Dermis microvascular lymphatic vessel endothelial cell (primary cell): ENCODE measurements around the gene RPTOR. TPM values are rescaled to one million over a fixed set of nuclear protein-coding genes. Genes with fewer than 3 reads are reported as not detected.

ENCODE experiments used
- DNase-seq, 2 donors: peaks; one replicate each; pipeline versions ENCODE4 v3.0.0 to v3.0.0-alpha.2; 2010; ENCODE audit warnings: low read depth in 2 of 2
- total RNA-seq: library from RNA; depleted of rRNA; stranded (reverse); fragments of >200 nt; gene quantifications from 2 replicates; pipeline ENCODE4 v1.2.1, GENCODE V29; 2014

RPTOR gene
- total RNA-seq, 1 donor from 2014 or later, result 10.5 TPM

GRCh38 chr17:80859002-80859941 is 314.6 kb downstream of the RPTOR start:
- peak in 1 of 2 donors; percentile 85 for DNase-seq

GRCh38 chr17:80860101-80860671 is 315.5 kb downstream of the RPTOR start:
- DNase-seq, result no peak

- no peak for DNase-seq
Observed at GRCh38 chr17:80860703-80861417, 316.2 kb downstream of the RPTOR start.

GRCh38 chr17:80861418-80861815 is 316.8 kb downstream of the RPTOR start:
- no peak for DNase-seq

- peak in 1 of 2 donors; percentile 44 for DNase-seq
Observed at GRCh38 chr17:80861892-80862291, 317.3 kb downstream of the RPTOR start.

- DNase-seq, result no peak
Observed at GRCh38 chr17:80862481-80862961, 317.9 kb downstream of the RPTOR start.

GRCh38 chr17:80862978-80863377 is 318.3 kb downstream of the RPTOR start:
- DNase-seq, result no peak

GRCh38 chr17:80863626-80864025 is 319.0 kb downstream of the RPTOR start:
- no peak for DNase-seq

- DNase-seq, result no peak
Observed at GRCh38 chr17:80864751-80865150, 320.1 kb downstream of the RPTOR start.

GRCh38 chr17:80866050-80866793 is 321.6 kb downstream of the RPTOR start:
- DNase-seq, result peak; percentile 56 to 78

- no peak for DNase-seq
Observed at GRCh38 chr17:80868022-80868609, 323.5 kb downstream of the RPTOR start.

GRCh38 chr17:80869481-80870145 is 325.0 kb downstream of the RPTOR start:
- no peak for DNase-seq

GRCh38 chr17:80870401-80870800 is 325.8 kb downstream of the RPTOR start:
- peak; percentile 38 to 42 for DNase-seq

- no peak for DNase-seq
Observed at GRCh38 chr17:80871341-80871740, 326.7 kb downstream of the RPTOR start.

GRCh38 chr17:80872001-80872500 is 327.4 kb downstream of the RPTOR start:
- no peak for DNase-seq

- DNase-seq, result no peak
Observed at GRCh38 chr17:80872501-80873306, 328.1 kb downstream of the RPTOR start.

- no peak for DNase-seq
Observed at GRCh38 chr17:80873307-80873951, 328.8 kb downstream of the RPTOR start.

- no peak for DNase-seq
Observed at GRCh38 chr17:80874866-80875445, 330.3 kb downstream of the RPTOR start.
